Tibial nerve (tissue), 3 donors: ENCODE results near the gene SRSF7.

Source experiments
- CTCF ChIP-seq, 5 experiments: fragments of 200-600 bp in 3 of 5; fragments of 450-650 bp in 2 of 5; sonication (generic) in 3 of 5; IDR thresholded peaks; one replicate each; pipeline ENCODE4 v1.5.1; 2016 to 2019; ENCODE audit warnings: antibody characterized with exemption in 5 of 5, mild to moderate bottlenecking in 3 of 5, moderate library complexity in 2 of 5
- POLR2A ChIP-seq, 2 donors: fragments of 450-650 bp; IDR thresholded peaks; one replicate each; pipeline ENCODE4 v1.6.1; 2017; ENCODE audit warnings: antibody characterized with exemption in 2 of 2, mild to moderate bottlenecking in 2 of 2, moderate library complexity in 2 of 2

GRCh38 chr2:38740851-38741731 lies 10.1 kb downstream of the SRSF7 start:
- TF ChIP-seq CTCF (IDR thresholded peaks at IDR 0.05) (peak; percentile 34 to 76 (median 65)), POLR2A (IDR thresholded peaks at IDR 0.05) (no peak)
